Lung microvascular endothelial cell (primary cell): ENCODE measurements around the gene LOXL4. TPM values are rescaled to one million over a fixed set of nuclear protein-coding genes. Genes with fewer than 3 reads are reported as not detected.

Experiments
- total RNA-seq: library from RNA; depleted of rRNA; stranded (reverse); fragments of >200 nt; gene quantifications from 2 replicates; pipeline ENCODE4 v1.2.1, GENCODE V29; 2014

Gene LOXL4
- total RNA-seq, 1 donor from 2014 or later: under 0.01 TPM

Other genes starting within 250 kb of the LOXL4 start
- 2.0 and 2.2 TPM in 2 replicates for gene CRTAC1, start 237.6 kb downstream of the LOXL4 start, total RNA-seq
- gene R3HCC1L, start 133.5 kb downstream of the LOXL4 start, total RNA-seq: 7.9 and 8.7 TPM in 2 replicates
- gene PYROXD2, start 147.0 kb upstream of the LOXL4 start, total RNA-seq: 0.99 and 4.6 TPM in 2 replicates
- 17.9 and 18.1 TPM in 2 replicates for gene HPS1, start 178.7 kb upstream of the LOXL4 start, total RNA-seq